ENCODE measurements around the gene ATP13A4.

ATP13A4 gene

DNA sequence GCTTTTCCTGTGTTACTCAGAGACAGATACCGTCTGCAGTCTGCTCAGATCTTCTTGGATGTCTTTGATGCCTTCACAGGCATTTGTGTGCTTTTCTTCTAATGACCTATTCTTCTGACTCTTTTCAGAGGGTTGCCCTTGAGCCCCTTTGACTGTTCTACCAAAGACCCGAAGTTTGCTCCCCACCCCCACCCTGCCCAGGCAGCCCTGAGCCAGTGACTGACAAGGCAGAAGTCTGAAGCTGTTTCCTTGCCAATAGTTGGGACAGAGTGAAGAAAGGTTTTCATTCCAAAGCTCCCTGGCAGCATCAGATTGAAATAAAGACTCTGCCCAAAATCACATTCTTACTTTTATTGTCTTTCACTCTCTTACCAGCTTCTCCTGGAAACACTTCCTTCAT is 167.1 kb downstream of the ATP13A4 start:
- DNase-seq: no peak

DNA sequence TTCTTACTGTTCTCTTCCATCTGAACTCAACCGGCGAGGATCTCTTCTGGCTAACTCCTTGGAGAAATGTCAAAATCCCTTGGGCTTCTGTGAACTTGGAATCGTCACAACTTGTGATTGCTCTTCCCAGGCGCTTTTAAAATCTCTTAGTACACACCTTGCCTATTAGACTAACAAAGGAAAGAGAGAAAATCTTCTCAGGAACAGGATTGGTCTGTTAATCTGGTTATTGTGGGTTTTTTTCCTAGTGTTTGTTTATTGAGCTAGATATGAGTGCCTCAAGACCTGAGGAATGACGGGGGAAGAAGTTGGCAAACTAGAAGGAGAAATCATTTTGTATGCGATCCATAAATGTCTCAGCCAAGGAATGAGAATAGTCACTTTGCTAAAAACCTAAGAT is 176.0 kb downstream of the ATP13A4 start, which contains the start of gene ATP13A5:
Gene ATP13A5 (minus strand): TSS at position 48 of the 400 bp plus-strand sequence. CDS start 28 bp downstream, at position 20.
- no peak for DNase-seq

DNA sequence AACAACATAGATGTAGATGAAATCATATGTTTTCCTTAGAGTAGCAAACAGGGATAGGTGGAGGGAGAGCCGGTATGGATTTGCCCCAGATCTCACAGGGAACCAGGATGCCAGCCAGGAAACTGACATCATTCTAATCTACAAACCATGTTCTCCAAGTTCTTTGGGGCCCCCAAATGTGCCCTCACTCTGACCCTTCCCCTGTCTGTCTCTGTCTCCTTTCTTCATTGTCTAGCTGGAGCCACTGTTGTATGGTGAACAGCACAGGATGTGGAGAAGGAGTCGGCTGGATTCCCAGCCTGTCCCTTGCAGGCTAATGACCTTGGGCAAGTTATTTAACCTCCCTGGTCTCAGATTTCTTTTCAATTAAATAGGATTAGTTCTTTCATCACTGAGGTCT is 177.1 kb downstream of the ATP13A4 start:
- no peak for DNase-seq

DNA sequence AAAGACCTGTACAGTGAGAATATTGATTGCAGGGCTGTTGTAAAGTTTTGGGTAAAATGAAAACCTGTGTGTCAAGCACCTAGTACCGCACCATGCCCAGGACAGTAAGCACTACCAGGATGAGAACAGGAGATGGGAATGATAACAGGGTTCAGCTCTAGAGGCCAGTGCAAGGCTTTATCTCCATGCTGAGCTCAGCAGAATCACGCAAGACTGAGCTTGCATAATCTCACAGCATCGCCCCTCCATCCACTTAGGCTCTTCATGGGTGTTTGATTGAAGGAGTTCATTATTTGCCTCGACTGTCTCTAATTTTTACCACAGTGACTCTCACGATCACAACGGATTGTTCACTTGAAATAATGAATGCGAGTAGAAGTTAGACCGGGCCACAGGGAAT is 179.1 kb downstream of the ATP13A4 start:
- DNase-seq: no peak

DNA sequence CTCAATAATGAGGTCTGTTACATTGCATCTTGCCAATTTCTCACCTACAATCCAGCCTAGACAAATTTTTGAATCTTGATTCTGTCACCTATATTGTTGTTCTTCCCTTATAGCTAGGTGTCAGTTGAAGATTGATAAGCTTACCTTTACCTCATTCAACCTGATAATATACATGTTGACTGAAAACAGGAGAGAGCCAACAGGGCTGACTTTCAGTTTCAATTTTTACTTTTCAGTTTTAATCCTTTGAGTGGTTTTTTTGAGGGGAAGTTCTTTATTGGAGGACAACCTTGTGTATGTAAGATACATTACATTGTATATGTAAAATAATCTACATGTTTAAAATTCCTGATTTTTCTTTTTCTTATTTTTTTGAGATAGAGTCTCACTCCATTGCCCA is 181.9 kb downstream of the ATP13A4 start:
- DNase-seq: no peak

DNA sequence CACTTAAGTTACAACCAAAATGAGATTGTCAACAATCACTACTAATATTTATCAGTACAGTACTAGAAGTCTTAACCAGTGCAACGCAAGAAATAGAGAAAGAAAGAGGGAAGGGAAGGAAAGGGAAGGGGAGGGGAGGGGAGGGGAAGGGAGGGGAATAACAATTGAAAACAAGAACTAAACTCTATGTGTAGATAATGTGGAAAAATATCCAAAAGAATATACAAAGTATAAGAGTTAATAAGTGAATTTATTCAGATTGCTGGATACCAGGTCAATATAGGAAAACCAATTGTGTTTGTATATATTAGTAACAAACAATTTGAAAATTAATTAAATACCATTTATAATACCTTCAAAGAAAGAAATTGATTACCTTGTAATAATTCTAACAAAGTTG is 186.8 kb downstream of the ATP13A4 start:
- DNase-seq: no peak

DNA sequence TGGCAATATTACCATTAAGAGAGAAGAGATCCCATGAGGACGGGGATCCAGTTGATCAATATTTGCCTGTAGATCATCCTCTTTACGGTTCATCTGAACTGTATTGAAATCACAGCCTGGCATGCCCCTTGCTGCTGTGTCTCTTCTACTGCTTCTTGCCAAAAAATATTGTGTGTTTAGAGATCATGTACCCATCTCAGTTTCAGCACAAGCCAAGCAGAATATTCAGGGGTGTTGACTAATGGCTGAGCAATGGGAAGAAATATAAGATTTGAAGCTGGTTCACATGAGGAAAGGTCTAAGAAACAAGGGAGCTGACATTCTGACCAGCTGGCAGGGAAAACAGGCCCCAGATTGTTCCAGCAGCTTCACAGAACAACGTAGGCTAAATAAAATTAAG is 197.4 kb downstream of the ATP13A4 start:
- DNase-seq: no peak

DNA sequence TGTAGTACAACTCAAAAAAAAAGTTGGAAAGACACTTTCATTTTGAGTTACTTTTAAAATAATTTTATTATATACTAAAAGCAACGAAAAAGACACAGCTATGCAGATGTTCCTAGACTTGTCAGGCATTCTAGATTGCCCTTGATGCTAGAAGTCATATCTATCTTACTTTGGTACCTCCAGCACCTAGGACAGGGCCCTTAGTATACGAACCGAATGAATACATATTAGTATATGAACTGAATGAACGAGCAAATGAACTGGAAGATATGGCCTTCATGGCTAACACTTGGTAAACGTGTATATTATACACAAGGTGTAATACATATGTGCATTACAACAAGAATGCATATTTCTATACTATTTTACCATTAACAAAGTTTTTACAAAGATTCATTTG is 200.3 kb downstream of the ATP13A4 start:
- DNase-seq: no peak

Data from SIG-M5 (cell line).